Activated CD4-positive, alpha-beta T cell treated with anti-CD3 and anti-CD28 coated beads, Interleukin-2, amount 10 ng/mL, durations not matched to agents 7 days and 5 days (primary cell): ENCODE measurements around the gene CDC7. TPM values are rescaled to one million over a fixed set of nuclear protein-coding genes. Genes with fewer than 3 reads are reported as not detected.

ENCODE experiments used
- CTCF ChIA-PET: fragments of 350-600 bp; sonication (Branson Sonifier 250); formaldehyde crosslinking; loops from one replicate; lab custom pipeline; 2021; ENCODE audit warnings: antibody characterized with exemption; lab: Charles Lee
- POLR2A ChIA-PET: fragments of 350-600 bp; sonication (Branson Sonifier 250); formaldehyde crosslinking; loops from one replicate; lab custom pipeline; 2021; ENCODE audit warnings: antibody characterized with exemption; lab: Charles Lee
- DNase-seq: peaks from one replicate; pipeline ENCODE4 v3.0.0-alpha.2; 2020
- H3K27ac Mint-ChIP-seq: one replicate; pipeline ENCODE4 v1.8.0; 2021; ENCODE audit warnings: mild to moderate bottlenecking, moderate library complexity, mixed read lengths
- H3K27me3 Mint-ChIP-seq: one replicate; pipeline ENCODE4 v1.8.0; 2021; ENCODE audit warnings: mixed read lengths
- H3K36me3 Mint-ChIP-seq: one replicate; pipeline ENCODE4 v1.8.0; 2021; ENCODE audit warnings: low read depth, mixed read lengths
- H3K4me1 Mint-ChIP-seq: one replicate; pipeline ENCODE4 v1.8.0; 2021; ENCODE audit warnings: mixed read lengths
- H3K4me3 Mint-ChIP-seq: one replicate; pipeline ENCODE4 v1.8.0; 2021; ENCODE audit warnings: mild to moderate bottlenecking, moderate library complexity, mixed read lengths
- H3K9me3 Mint-ChIP-seq: one replicate; pipeline ENCODE4 v1.8.0; 2021; ENCODE audit warnings: mixed read lengths
- total RNA-seq, 2 experiments: library from RNA; stranded (reverse); gene quantifications; one replicate each; pipeline ENCODE4 v1.2.3, GENCODE V29; 2021

CDC7 gene
- total RNA-seq, 2 experiments from 2014 or later = 31.4 to 34.7 TPM

DNA sequence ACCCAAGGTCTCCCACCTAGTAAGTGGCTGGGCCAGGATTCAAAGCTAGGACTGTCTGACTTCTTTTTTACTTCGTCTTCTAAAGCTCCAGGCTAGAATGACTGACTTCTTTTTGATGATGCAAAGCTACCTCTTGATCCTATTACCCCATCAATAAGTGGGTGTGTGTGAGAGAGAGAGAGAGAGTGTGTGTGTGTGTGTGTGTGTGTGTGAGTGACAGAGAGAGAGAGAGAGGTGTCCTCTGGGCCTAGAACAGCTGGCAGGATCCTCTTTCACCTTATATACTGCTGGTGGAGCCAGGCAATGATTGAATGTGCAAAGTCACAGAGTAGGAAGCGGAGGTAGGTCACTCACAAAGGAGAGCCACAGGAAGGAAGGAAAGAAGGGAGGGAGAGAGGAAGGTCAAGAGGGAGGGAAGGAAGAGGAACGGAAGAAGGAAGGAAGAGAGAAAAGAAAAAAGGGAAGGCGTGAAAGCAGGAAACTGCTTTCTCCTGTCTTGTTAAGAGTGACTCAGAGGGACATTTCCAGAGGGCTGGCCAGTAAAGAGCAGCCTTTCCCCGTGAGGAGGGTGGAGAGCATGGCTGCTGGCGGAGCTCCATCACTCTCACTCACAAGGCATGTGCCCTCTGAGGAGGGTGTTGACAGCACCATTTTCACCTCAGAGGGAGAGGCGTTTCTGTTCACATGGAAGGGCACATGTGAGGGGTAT is 68.9 kb downstream of the CDC7 start:
- POLR2A ChIA-PET = no interaction called here
- no peak for DNase-seq
- CTCF ChIA-PET = interaction anchor here (0.6 to 1.6 kb wide), 6 partner anchors 9 to 73 kb away, joined by 3 to 6 read pairs (median 4); no protein-coding TSS in a partner anchor
- peaks cover 17% of the 10 kb centered on the region for H3K4me1 Mint-ChIP-seq
- H3K27me3 Mint-ChIP-seq = no peaks in the 10 kb centered on the region
- no peaks in the 10 kb centered on the region for H3K36me3 Mint-ChIP-seq
- H3K9me3 Mint-ChIP-seq = peaks cover 5% of the 10 kb centered on the region
- H3K27ac Mint-ChIP-seq = peak overlapping the region; percentile 77
- H3K4me3 Mint-ChIP-seq = no peak overlapping the region

DNA sequence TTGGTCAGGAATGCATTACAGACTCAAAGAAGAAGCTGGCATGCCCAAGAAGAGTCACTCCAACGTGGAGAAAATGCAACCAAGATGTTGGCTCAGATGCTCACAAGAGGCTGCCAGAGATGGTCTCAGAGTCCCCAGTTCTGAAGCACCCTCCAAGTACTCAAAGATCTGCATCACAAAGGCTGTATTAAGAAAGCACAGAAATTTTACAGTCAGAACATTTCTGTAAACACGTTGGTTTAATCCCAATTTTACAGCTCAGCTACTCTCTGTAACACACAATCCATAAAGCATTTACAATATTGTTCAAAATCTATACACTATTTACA is 69.4 kb downstream of the CDC7 start:
- H3K4me3 Mint-ChIP-seq = no peak overlapping the region
- H3K4me1 Mint-ChIP-seq = peaks cover 17% of the 10 kb centered on the region
- no peaks in the 10 kb centered on the region for H3K27me3 Mint-ChIP-seq
- H3K36me3 Mint-ChIP-seq = no peaks in the 10 kb centered on the region
- no peak overlapping the region for H3K27ac Mint-ChIP-seq
- DNase-seq = no peak
- H3K9me3 Mint-ChIP-seq = peaks cover 4% of the 10 kb centered on the region
- ChIA-PET CTCF (interaction anchor here (0.9 to 1.6 kb wide), 3 partner anchors 8 to 13 kb away, joined by 3 to 9 read pairs (median 6); no protein-coding TSS in a partner anchor), POLR2A (no interaction called here)

DNA sequence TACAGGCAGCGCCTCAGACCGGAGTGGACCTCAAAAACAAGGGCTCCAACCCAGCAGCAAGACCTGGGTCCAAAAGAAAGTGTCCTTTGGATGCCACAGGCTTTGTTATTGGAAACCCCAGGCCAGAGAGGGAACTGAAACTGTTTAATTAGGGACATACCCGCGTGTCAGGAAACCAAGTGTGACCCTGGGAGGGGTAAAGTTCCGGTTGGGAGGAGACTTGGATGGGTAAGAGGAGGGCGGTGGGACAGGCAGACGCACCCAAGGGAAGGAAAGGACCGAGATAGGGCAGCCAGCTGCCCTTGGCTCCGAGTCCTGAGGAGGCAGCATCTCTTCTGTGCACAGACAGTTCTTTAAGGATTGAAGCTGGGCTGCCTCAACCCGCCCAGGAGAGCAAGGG is 71.4 kb downstream of the CDC7 start:
- CTCF ChIA-PET = interaction anchor here (1.7 kb wide), 1 partner anchor 48 kb away, joined by 3 read pairs; no protein-coding TSS in a partner anchor
- Mint-ChIP-seq H3K9me3 (no peaks in the 10 kb centered on the region), H3K4me3 (no peak overlapping the region), H3K4me1 (peaks cover 31% of the 10 kb centered on the region), H3K27me3 (peaks cover 5% of the 10 kb centered on the region), H3K36me3 (no peaks in the 10 kb centered on the region), H3K27ac (no peak overlapping the region)
- no peak for DNase-seq
- POLR2A ChIA-PET = no interaction called here

Other genes with a start within 250 kb of the CDC7 start
- gene HFM1, start 96.0 kb upstream of the CDC7 start, total RNA-seq = not detected